Keratinocyte (primary cell): ENCODE results near the gene NLGN4X. TPM values are rescaled to one million over a fixed set of nuclear protein-coding genes. Genes with fewer than 3 reads are reported as not detected.

Experiments used
- DNase-seq: peaks from one replicate; pipeline ENCODE4 v3.0.0-alpha.2; 2011; ENCODE audit warnings: low read depth, missing footprints, low spot score
- FAIRE-seq: peaks from 2 replicates; lab custom pipeline; 2011; peaks lifted over from hg19 to GRCh38; lab: Jason Lieb, UNC
- H2AFZ ChIP-seq: 2 replicates; pipeline ENCODE4 v1.6.0; 2012; ENCODE audit warnings: low read length, control low read depth, inconsistent platforms; ENCODE audit not compliant: control insufficient read depth
- H3K27ac ChIP-seq: 2 replicates; pipeline ENCODE4 v1.5.1; 2011; ENCODE audit warnings: low read length; ENCODE audit not compliant: control insufficient read depth, insufficient read depth
- H3K27me3 ChIP-seq: 3 replicates; pipeline ENCODE4 v1.6.0; 2011; ENCODE audit warnings: low read length; ENCODE audit not compliant: control insufficient read depth, insufficient read depth; ENCODE audit errors: extremely low read depth
- H3K36me3 ChIP-seq, 2 experiments: 2 replicates in 1 of 2; 3 replicates in 1 of 2; pipeline ENCODE4 v1.5.1; 2011; ENCODE audit warnings: low read length in 2 of 2, mild to moderate bottlenecking in 1 of 2; ENCODE audit not compliant: control insufficient read depth in 2 of 2, insufficient read depth in 2 of 2; ENCODE audit errors: extremely low read depth in 1 of 2
- H3K4me1 ChIP-seq: 3 replicates; pipeline ENCODE4 v1.5.1; 2011; ENCODE audit warnings: low read length; ENCODE audit not compliant: control insufficient read depth, insufficient read depth; ENCODE audit errors: extremely low read depth
- H3K4me2 ChIP-seq: 3 replicates; pipeline ENCODE4 v1.6.0; 2011; ENCODE audit warnings: low read depth, low read length; ENCODE audit not compliant: control insufficient read depth, insufficient read depth; ENCODE audit errors: extremely low read depth
- H3K4me3 ChIP-seq, 3 experiments: fragments of 200-600 bp in 1 of 3; sonication (generic) in 1 of 3; 2 replicates in 2 of 3; 3 replicates in 1 of 3; pipeline ENCODE4 v1.5.1; 2011 to 2016; ENCODE audit warnings: low read length in 3 of 3, mild to moderate bottlenecking in 3 of 3, control low read depth in 2 of 3, inconsistent platforms in 1 of 3, low read depth in 1 of 3, mixed read lengths in 1 of 3, mixed run types in 1 of 3, moderate library complexity in 1 of 3; ENCODE audit not compliant: control insufficient read depth in 2 of 3, insufficient read depth in 2 of 3; ENCODE audit errors: extremely low read depth in 1 of 3
- H3K79me2 ChIP-seq: 2 replicates; pipeline ENCODE4 v1.6.0; 2012; ENCODE audit warnings: low read length; ENCODE audit not compliant: control insufficient read depth, insufficient read depth
- H3K9ac ChIP-seq: 3 replicates; pipeline ENCODE4 v1.6.0; 2011; ENCODE audit warnings: low read length; ENCODE audit not compliant: control insufficient read depth, insufficient read depth; ENCODE audit errors: extremely low read depth
- H3K9me1 ChIP-seq: 3 replicates; pipeline ENCODE4 v1.6.0; 2011; ENCODE audit warnings: low read length; ENCODE audit not compliant: control insufficient read depth, insufficient read depth; ENCODE audit errors: extremely low read depth
- H3K9me3 ChIP-seq: 2 replicates; pipeline ENCODE4 v1.5.1; 2012; ENCODE audit warnings: low read depth, low read length; ENCODE audit not compliant: control insufficient read depth
- H4K20me1 ChIP-seq: 3 replicates; pipeline ENCODE4 v1.6.0; 2011; ENCODE audit warnings: low read length; ENCODE audit not compliant: control insufficient read depth, insufficient read depth; ENCODE audit errors: extremely low read depth
- EZH2 ChIP-seq: IDR thresholded peaks from one replicate; pipeline ENCODE4 v1.6.1; 2012; ENCODE audit warnings: inconsistent platforms, mild to moderate bottlenecking, low read length, moderate library complexity
- dilution Hi-C: fragments of 300-500 bp; cut with MboI; formaldehyde crosslinking; loops from one replicate; pipeline ENCODE4 v1.7.0; 2020; ENCODE audit warnings: low sequenced_read_pairs; ENCODE audit not compliant: extremely low pct_ligation_motif_present
- polyA plus RNA-seq, 5 experiments: library from polyadenylated mRNA; depleted of rRNA in 3 of 5; stranded (reverse) in 3 of 5; stranded (forward) in 1 of 5; unstranded in 1 of 5; fragments of >200 nt; gene quantifications; 1 replicate in 1 of 5; 2 replicates in 3 of 5; 3 replicates in 1 of 5; pipeline versions ENCODE4 v1.2.1 to v1.2.3, GENCODE V29; 2011 to 2012; ENCODE audit warnings: missing spikeins in 2 of 5, low read depth in 1 of 5, low replicate concordance in 1 of 5
- TF ChIP-seq, protein P1 (sequence below), 3 experiments: IDR thresholded peaks in 1 of 3; conservative IDR thresholded peaks in 1 of 3; optimal IDR thresholded peaks in 1 of 3; 2 replicates in 2 of 3; 3 replicates in 1 of 3; pipeline versions ENCODE3 to v1.5.1; 2011; ENCODE audit warnings: low read length in 3 of 3, mild to moderate bottlenecking in 3 of 3, moderate library complexity in 2 of 3, control low read depth in 1 of 3, inconsistent platforms in 1 of 3; ENCODE audit not compliant: insufficient read depth in 2 of 3; ENCODE audit errors: extremely low read depth in 1 of 3

Gene NLGN4X
- polyA plus RNA-seq, 1 donor (not counting 4 experiments of a cell fraction or from before 2014, with no cell fraction given), result 2.0 TPM

DNA sequence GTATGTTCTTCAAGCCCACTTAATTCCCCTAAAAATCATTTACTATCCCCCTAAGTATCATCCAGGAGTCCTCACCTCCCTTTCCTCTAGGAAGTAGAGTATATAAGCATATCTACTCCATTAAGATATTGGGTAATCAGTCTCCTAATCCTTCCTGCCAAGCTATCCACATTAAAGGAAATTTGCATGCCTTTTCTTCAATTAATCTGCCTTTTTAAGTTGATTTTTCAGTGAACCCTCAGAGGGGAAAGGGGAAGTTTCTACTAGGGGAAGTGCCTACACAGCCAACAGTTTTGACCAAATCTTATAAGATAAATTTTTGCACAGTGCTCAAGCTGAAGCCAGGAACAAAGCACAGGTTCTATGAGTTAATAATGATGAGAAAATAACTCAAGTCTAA, 222.8 kb downstream of the NLGN4X start:
- dilution Hi-C loops, result no loop called here
- no peak overlapping the region for H3K4me3 ChIP-seq
- H3K9me1 ChIP-seq, result no peaks in the 10 kb centered on the region
- H2AFZ ChIP-seq, result no peak overlapping the region
- H3K36me3 ChIP-seq, result no peaks in the 10 kb centered on the region
- H3K27me3 ChIP-seq, result no peaks in the 10 kb centered on the region
- no peaks in the 10 kb centered on the region for H3K4me1 ChIP-seq
- H4K20me1 ChIP-seq, result no peaks in the 10 kb centered on the region
- H3K9ac ChIP-seq, result no peak overlapping the region
- FAIRE-seq (no peak), DNase-seq (no peak)
- H3K9me3 ChIP-seq, result no peaks in the 10 kb centered on the region
- TF ChIP-seq, protein P1, sequence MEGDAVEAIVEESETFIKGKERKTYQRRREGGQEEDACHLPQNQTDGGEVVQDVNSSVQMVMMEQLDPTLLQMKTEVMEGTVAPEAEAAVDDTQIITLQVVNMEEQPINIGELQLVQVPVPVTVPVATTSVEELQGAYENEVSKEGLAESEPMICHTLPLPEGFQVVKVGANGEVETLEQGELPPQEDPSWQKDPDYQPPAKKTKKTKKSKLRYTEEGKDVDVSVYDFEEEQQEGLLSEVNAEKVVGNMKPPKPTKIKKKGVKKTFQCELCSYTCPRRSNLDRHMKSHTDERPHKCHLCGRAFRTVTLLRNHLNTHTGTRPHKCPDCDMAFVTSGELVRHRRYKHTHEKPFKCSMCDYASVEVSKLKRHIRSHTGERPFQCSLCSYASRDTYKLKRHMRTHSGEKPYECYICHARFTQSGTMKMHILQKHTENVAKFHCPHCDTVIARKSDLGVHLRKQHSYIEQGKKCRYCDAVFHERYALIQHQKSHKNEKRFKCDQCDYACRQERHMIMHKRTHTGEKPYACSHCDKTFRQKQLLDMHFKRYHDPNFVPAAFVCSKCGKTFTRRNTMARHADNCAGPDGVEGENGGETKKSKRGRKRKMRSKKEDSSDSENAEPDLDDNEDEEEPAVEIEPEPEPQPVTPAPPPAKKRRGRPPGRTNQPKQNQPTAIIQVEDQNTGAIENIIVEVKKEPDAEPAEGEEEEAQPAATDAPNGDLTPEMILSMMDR (optimal IDR thresholded peaks at IDR 0.05 in 1 of 3, IDR thresholded peaks at IDR 0.05 in 1 of 3, conservative IDR thresholded peaks at IDR 0.05 in 1 of 3; ENCODE audit: extremely low read depth in 1 of 3, insufficient read depth in 2 of 3, low read length in 3 of 3), result no peak
- no peak for TF ChIP-seq EZH2
- no peak overlapping the region for H3K4me2 ChIP-seq
- H3K27ac ChIP-seq, result no peak overlapping the region
- no peaks in the 10 kb centered on the region for H3K79me2 ChIP-seq

GRCh38 chrX:6004529-6004928, 224.1 kb downstream of the NLGN4X start:
- no peaks in the 10 kb centered on the region for H3K27me3 ChIP-seq
- no peaks in the 10 kb centered on the region for H3K79me2 ChIP-seq
- no peaks in the 10 kb centered on the region for H3K9me3 ChIP-seq
- H3K4me3 ChIP-seq, result no peak overlapping the region
- dilution Hi-C loops, result no loop called here
- H3K4me2 ChIP-seq, result no peak overlapping the region
- no peaks in the 10 kb centered on the region for H4K20me1 ChIP-seq
- no peak for FAIRE-seq
- DNase-seq, result no peak
- no peaks in the 10 kb centered on the region for H3K36me3 ChIP-seq
- no peaks in the 10 kb centered on the region for H3K9me1 ChIP-seq
- H3K27ac ChIP-seq, result no peak overlapping the region
- TF ChIP-seq, protein P1 (optimal IDR thresholded peaks at IDR 0.05 in 1 of 3, IDR thresholded peaks at IDR 0.05 in 1 of 3, conservative IDR thresholded peaks at IDR 0.05 in 1 of 3; ENCODE audit: extremely low read depth in 1 of 3, insufficient read depth in 2 of 3, low read length in 3 of 3), result no peak
- TF ChIP-seq EZH2, result no peak
- no peak overlapping the region for H3K9ac ChIP-seq
- H2AFZ ChIP-seq, result no peak overlapping the region
- H3K4me1 ChIP-seq, result no peaks in the 10 kb centered on the region
